ENCODE data around the gene TREM1.

- no peak for TF ChIP-seq ZNF274 (IDR thresholded peaks at IDR 0.05; ENCODE audit: low read depth, low read length)
- no peak for TF ChIP-seq YY1 (IDR thresholded peaks at IDR 0.05; ENCODE audit: insufficient read depth, insufficient read length)
- TF ChIP-seq SUZ12 (IDR thresholded peaks at IDR 0.05; ENCODE audit: extremely low read depth, insufficient read depth, insufficient read length): no peak
These were observed 39.6 kb upstream of the TREM1 start for GRCh38 chr6:41326092-41326491.
